ENCODE measurements around the gene PLK5.

The PLK5 gene

DNA sequence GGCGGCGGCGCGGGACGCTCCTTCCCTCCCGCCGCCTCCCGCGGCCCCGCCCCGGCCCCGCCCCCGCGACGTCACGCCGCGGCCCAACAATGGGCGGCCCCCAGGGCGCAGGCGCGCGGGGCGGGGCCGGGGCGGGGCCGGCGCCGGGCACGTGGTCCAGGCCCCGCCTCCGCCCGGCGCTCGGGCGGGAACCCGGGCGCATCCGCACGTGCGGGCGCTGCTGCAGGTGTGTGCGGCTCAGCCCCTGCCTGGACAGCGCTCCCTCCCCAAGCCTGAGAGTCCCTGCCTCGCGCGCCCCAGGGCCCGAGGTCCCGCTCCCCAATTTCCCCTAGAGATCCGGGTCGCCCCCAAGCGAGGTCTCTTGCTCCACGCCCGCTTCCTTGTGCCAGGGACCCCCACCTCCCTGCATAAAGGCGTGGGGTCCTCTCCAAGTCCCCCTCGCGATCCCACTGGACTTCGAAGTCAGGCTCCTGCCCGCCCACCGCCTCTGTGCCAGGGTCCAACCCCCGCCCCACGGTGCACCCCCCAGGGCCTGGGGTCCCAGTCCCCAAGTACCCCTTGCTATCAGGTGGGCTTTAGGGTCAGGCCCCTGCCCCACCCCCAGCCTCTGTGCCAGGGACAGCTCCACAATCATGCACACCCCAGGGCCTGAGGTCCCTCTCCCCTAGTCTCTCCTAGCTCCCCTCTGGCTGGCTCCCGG, 44.6 kb downstream of the PLK5 start, which contains the start of gene MEX3D:
Gene MEX3D (minus strand): TSS at position 6 of the 700 bp plus-strand sequence. CDS start 267 bp downstream, outside the sequence.
- peak; percentile 76 for FAIRE-seq
- TF ChIP-seq POLR2AphosphoS5 (IDR thresholded peaks at IDR 0.05; ENCODE audit: low read depth, low read length), result no peak
- no peak for TF ChIP-seq POLR2A (IDR thresholded peaks at IDR 0.05; ENCODE audit: low read depth, low read length)
- TF ChIP-seq TAF1 (IDR thresholded peaks at IDR 0.05; ENCODE audit: borderline replicate concordance, low read depth, low read length), result no peak
- DNase-seq (ENCODE audit: insufficient read length), result peak; percentile 99

- no peak for TF ChIP-seq POLR2A (IDR thresholded peaks at IDR 0.05; ENCODE audit: low read depth, low read length)
- TF ChIP-seq TAF1 (IDR thresholded peaks at IDR 0.05; ENCODE audit: borderline replicate concordance, low read depth, low read length), result no peak
- TF ChIP-seq POLR2AphosphoS5 (IDR thresholded peaks at IDR 0.05; ENCODE audit: low read depth, low read length), result no peak
- no peak for DNase-seq (ENCODE audit: insufficient read length)
- no peak for FAIRE-seq
These were observed 46.1 kb downstream of the PLK5 start for GRCh38 chr19:1569997-1570396.

DNA sequence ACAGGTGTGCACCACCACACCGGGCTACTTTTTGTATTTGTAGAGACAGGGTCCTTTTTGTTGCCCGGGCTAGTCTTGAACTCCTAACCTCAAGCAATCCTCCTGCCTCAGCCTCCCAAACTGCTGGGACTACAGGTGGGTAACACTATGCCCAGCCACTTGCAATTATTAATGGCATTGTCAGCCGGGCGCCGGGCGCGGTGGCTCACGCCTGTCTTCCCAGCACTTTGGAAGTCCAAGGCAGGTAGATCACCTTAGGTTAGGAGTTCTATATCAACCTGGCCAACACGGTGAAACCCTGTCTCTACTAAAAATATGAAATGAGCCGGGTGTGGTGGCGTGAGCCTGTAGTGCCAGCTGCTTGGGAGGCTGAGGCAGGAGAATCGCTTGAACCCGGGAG, 47.0 kb downstream of the PLK5 start:
- no peak for FAIRE-seq
- DNase-seq (ENCODE audit: insufficient read length), result no peak
- TF ChIP-seq POLR2AphosphoS5 (IDR thresholded peaks at IDR 0.05; ENCODE audit: low read depth, low read length) (no peak), TAF1 (IDR thresholded peaks at IDR 0.05; ENCODE audit: borderline replicate concordance, low read depth, low read length) (no peak)

GRCh38 chr19:1571358-1571757, 47.5 kb downstream of the PLK5 start:
- FAIRE-seq (no peak), DNase-seq (ENCODE audit: insufficient read length) (no peak)
- TF ChIP-seq TAF1 (IDR thresholded peaks at IDR 0.05; ENCODE audit: borderline replicate concordance, low read depth, low read length) (no peak), POLR2AphosphoS5 (IDR thresholded peaks at IDR 0.05; ENCODE audit: low read depth, low read length) (no peak), POLR2A (IDR thresholded peaks at IDR 0.05; ENCODE audit: low read depth, low read length) (no peak)

DNA sequence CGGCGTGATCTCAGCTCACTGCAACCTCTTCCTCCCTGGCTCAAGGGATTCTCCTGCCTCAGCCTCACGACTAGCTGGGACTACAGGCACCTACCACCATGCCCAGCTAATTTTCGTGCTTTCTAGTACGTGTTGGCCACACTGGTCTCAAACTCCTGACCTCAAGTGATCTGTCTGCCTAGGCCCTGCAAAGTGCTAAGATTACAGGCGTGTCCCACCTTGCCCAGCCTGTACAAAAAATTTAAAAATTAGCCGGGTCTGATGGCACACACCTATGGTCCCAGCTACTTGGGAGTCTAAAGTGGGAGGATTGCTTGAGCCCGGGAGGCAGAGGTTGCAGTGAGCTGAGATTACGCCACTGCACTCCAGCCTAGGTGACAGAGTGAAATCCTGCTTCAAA, 48.9 kb downstream of the PLK5 start:
- no peak for DNase-seq (ENCODE audit: insufficient read length)
- no peak for TF ChIP-seq TAF1 (IDR thresholded peaks at IDR 0.05; ENCODE audit: borderline replicate concordance, low read depth, low read length)
- TF ChIP-seq POLR2AphosphoS5 (IDR thresholded peaks at IDR 0.05; ENCODE audit: low read depth, low read length), result no peak
- no peak for TF ChIP-seq POLR2A (IDR thresholded peaks at IDR 0.05; ENCODE audit: low read depth, low read length)
- no peak for FAIRE-seq

DNA sequence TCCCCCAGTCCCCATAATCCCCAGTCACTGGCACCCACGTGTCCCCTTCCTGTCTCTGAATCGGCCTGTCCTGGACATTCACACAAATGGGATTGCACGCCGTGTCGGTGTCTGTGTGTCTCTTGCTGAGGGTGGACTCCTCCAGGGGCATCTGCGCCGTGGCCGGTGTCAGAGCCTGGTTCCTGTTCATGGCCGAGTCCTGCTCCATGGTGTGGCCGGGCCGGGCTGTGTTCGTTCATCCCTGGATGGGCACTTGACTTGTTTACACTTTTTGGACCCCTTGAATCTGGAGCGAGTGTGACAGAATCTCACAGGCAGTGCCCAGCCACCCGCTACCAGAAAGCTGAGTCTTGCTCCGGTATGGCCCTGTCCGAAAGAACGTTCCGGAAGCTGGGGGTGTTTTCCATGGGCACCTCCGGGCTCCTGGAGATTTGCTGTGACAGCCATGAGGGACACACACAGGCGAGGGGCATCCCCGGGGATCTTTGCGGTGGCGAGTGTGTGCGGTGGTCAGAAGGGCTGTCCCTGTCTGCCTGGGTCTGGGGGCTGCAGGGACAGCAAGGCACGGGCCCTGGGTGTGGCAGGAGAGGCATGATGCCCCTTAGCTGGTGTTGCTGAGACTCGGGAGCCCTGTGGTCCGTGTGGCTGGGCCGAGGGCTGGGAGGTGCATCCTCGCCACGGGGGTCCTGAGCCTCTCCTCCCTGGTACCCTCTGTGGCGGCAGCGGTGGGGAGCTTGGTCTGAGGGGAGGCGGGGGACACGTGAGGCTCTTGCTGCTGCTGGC, 50.7 kb downstream of the PLK5 start:
- FAIRE-seq (no peak), DNase-seq (ENCODE audit: insufficient read length) (no peak)
- TF ChIP-seq TAF1 (IDR thresholded peaks at IDR 0.05; ENCODE audit: borderline replicate concordance, low read depth, low read length), result no peak
- no peak for TF ChIP-seq POLR2A (IDR thresholded peaks at IDR 0.05; ENCODE audit: low read depth, low read length)
- no peak for TF ChIP-seq POLR2AphosphoS5 (IDR thresholded peaks at IDR 0.05; ENCODE audit: low read depth, low read length)

DNA sequence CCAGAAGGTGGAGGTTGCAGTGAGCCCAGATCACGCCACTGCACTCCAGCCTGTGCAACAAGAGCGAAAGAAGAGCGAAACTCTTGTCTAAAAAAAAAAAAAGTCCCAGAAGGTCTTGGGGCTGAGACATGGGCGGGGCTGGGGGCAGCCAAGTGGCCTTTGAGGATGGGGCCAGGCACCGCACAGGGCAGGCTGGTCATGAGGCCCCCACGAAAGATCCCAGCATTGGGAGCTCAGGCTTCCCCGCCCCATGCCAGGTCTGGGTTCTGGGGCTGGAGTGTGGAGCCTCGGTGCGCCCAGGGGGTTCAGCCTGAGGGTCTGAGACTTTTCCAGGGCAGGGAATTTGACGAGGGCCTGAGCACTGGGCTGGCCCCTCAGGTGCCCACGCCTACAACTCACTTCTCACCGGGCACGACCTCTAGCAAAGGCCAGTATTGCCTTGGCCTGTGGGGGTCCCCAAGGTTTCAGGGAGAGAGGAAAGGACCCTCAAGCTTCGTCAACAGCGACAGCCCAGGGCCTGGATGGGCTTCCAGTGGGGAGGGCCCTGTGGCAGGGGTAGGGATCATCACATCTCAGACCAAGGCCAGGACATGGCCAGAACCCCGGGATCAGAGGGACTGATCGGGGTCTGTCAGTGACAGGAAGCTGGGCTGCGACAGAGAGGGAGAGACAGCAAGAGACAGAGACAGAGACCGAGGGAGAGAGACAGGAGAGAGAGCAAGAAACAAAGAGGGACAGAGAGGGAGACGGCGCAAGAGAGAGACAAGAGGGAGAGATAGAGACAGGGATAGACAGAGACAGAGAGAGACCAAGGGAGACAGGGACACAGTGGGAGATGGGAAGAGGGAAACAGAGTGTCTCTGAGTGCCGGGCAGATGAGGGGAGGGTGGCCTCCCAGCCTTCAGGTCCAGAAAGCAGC, 51.7 kb downstream of the PLK5 start:
- TF ChIP-seq POLR2AphosphoS5 (IDR thresholded peaks at IDR 0.05; ENCODE audit: low read depth, low read length), result no peak
- no peak for TF ChIP-seq TAF1 (IDR thresholded peaks at IDR 0.05; ENCODE audit: borderline replicate concordance, low read depth, low read length)
- no peak for TF ChIP-seq POLR2A (IDR thresholded peaks at IDR 0.05; ENCODE audit: low read depth, low read length)
- no peak for FAIRE-seq
- no peak for DNase-seq (ENCODE audit: insufficient read length)

DNA sequence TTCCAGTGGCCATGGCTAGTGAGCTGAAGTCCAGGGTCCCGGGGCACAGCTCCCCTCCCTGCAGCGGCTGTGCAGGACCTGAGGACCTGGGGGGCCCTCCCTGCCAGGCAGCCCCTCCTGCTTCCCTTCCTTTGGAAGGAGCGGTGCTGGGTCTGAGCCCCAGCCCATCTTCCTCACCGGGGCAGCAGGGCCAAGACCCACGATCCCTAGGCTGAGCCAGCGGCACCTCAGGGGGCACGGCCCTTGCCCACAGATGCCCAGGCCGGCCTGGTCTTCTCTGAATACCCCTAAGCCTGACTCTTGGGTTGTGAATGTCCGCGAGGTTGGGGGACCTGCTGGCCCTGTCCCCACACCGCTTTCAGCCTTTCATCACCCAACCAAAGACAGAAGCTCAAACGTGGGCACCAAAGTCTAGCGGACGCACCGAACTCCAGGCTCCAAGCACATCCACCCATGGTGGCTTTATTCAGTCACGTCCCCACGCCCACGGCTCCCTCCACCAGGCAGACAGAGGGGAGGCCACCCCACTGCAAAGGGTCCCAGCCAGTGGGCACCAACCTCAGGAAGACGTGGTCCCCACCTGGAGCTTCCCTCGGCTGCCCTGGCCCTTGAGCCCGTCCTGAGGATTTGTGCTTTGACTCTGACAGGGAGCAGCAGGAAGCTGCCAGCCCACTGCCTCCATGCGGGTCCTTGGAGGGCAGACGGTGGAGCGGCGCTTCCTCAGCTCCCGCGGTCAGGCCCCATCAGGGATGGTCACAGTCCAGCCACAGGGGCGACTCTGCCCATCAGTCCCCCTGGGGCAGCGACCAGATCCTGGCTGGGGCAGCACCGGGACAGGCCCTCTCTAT, 52.6 kb downstream of the PLK5 start:
- FAIRE-seq (no peak), DNase-seq (ENCODE audit: insufficient read length) (no peak)
- no peak for TF ChIP-seq POLR2A (IDR thresholded peaks at IDR 0.05; ENCODE audit: low read depth, low read length)

DNA sequence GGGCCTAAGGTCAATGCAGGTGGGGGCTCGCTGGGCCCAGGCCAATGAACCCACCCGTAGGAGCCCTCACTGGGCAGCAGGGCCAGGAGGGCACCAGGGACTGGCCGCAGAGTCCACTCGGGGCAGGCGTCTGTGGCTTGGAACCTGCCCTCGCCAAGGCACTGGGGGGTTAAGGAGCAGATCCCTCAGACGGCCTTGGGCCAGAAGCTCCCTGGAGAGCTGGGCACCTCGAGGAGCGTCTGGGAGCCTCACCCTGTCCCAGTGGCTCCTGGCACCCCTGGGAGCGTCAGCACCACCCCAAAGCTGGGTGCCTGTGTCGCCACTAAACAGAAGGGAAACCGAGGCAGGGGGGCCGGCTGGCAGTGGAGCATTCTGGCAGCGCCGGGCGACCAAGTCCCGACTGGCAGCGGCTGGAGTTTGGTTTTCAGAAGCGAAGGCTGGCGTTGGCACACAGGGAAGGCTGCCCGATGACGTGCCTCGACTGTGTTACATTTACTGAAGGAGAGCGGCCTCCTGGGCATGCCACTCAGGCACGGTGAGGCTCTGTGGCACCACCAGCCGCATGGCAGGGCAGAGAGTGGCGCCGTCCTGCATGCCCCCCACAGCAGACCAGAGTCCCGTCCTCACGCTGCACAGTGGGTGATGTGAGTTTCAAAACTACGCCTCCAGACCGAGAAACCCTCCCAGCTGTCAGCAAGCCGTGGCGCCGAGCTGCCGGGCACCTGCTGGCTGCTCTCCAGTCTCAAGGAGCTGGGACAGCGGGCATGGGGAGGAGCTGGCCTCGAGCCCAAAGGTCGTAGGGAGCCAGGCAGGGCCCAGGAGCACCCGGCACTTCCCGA, 53.4 kb downstream of the PLK5 start:
- TF ChIP-seq POLR2AphosphoS5 (IDR thresholded peaks at IDR 0.05; ENCODE audit: low read depth, low read length) (no peak), TAF1 (IDR thresholded peaks at IDR 0.05; ENCODE audit: borderline replicate concordance, low read depth, low read length) (no peak), POLR2A (IDR thresholded peaks at IDR 0.05; ENCODE audit: low read depth, low read length) (no peak)
- FAIRE-seq, result no peak

More for the DNA sequence above, 53.4 kb downstream of the PLK5 start:
- DNase-seq (ENCODE audit: insufficient read length), result no peak
